22Rv1 (cell line): ENCODE data around the gene CTBP1.

ENCODE experiments used
- CTCF ChIP-seq: fragments of 450-650 bp; IDR thresholded peaks from 2 replicates; pipeline ENCODE4 v1.5.1; 2017; ENCODE audit warnings: mild to moderate bottlenecking
- ZFX ChIP-seq: fragments of 450-650 bp; IDR thresholded peaks from 2 replicates; pipeline ENCODE4 v1.6.1; 2017; ENCODE audit warnings: antibody characterized with exemption, borderline replicate concordance

GRCh38 chr4:1255699-1256098 lies 6.8 kb upstream of the CTBP1 start:
- TF ChIP-seq CTCF (no peak), ZFX (no peak)
